SK-N-SH (cell line): ENCODE results near the gene CEBPA.
"Not testable (repeated sequence)": the region's sequence is repeated elsewhere in the genome, so short reads cannot be mapped to it uniquely, and the experiment has no call there.

Experiments used
- CHD2 ChIP-seq: fragments of 150-350 bp; IDR thresholded peaks from 2 replicates; pipeline ENCODE4 v1.6.1; 2018; ENCODE audit warnings: low read length; ENCODE audit not compliant: partially characterized antibody
- CTCF ChIP-seq: fragments of 200-600 bp; sonication (generic); IDR thresholded peaks from 2 replicates; pipeline ENCODE4 v1.6.1; 2017; ENCODE audit warnings: antibody characterized with exemption, mild to moderate bottlenecking, moderate library complexity
- EP300 ChIP-seq, 2 experiments: IDR thresholded peaks; 2 replicates each; pipeline versions ENCODE4 v1.4.0 to v1.6.1; 2012; ENCODE audit warnings: borderline replicate concordance in 1 of 2, low read depth in 1 of 2, low read length in 1 of 2
- EZH2phosphoT487 ChIP-seq: fragments of 200-600 bp; sonication (generic); IDR thresholded peaks from 2 replicates; pipeline ENCODE4 v1.6.1; 2017; ENCODE audit warnings: low read depth, mixed run types, mild to moderate bottlenecking, antibody characterized with exemption, moderate library complexity, borderline replicate concordance
- FOXM1 ChIP-seq: IDR thresholded peaks from 2 replicates; pipeline ENCODE4 v1.4.0; 2012; ENCODE audit warnings: low read depth, mild to moderate bottlenecking
- MXI1 ChIP-seq: IDR thresholded peaks from 2 replicates; pipeline ENCODE4 v1.6.1; 2012; ENCODE audit warnings: mild to moderate bottlenecking, low read depth, low read length, improper control_type of control experiment
- PBX3 ChIP-seq: IDR thresholded peaks from 2 replicates; pipeline ENCODE4; 2012
- POLR2AphosphoS5 ChIP-seq: IDR thresholded peaks from 2 replicates; pipeline ENCODE4 v1.6.1; 2012; ENCODE audit warnings: low read depth, low read length
- REST ChIP-seq: IDR thresholded peaks from 2 replicates; pipeline ENCODE4 v1.6.1; 2012; ENCODE audit warnings: mild to moderate bottlenecking, low read depth, low read length, moderate library complexity
- USF1 ChIP-seq: IDR thresholded peaks from 2 replicates; pipeline ENCODE4 v1.4.0; 2012; ENCODE audit warnings: low read depth, borderline replicate concordance
- USF2 ChIP-seq: fragments of 150-350 bp; IDR thresholded peaks from 2 replicates; pipeline ENCODE4 v1.6.1; 2017; ENCODE audit warnings: antibody characterized with exemption, low read length, low read depth, borderline replicate concordance
- ZBTB33 ChIP-seq: IDR thresholded peaks from 2 replicates; pipeline ENCODE4 v1.4.0; 2012; ENCODE audit warnings: low read depth, borderline replicate concordance
- TF ChIP-seq, protein P1 (sequence below): IDR thresholded peaks from 2 replicates; pipeline ENCODE4 v1.4.0; 2012; ENCODE audit warnings: low read depth

GRCh38 chr19:33295046-33295445 is 7.3 kb downstream of the CEBPA start:
- TF ChIP-seq POLR2AphosphoS5; MXI1; USF2; CTCF; EZH2phosphoT487; USF1; REST; PBX3; CHD2; EP300 (IDR thresholded peaks at IDR 0.05; ENCODE audit: borderline replicate concordance in 1 of 2, low read depth in 1 of 2, low read length in 1 of 2); ZBTB33; FOXM1: not testable (repeated sequence)
- TF ChIP-seq, protein P1, sequence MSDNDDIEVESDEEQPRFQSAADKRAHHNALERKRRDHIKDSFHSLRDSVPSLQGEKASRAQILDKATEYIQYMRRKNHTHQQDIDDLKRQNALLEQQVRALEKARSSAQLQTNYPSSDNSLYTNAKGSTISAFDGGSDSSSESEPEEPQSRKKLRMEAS: not testable (repeated sequence)
